Activated gamma-delta T cell treated with anti-CD3 and anti-CD28 coated beads, Interleukin-2, amount 50 U/mL, for 16 hours (primary cell): ENCODE results near the gene SIAE.
"Not testable (repeated sequence)": the region's sequence is repeated elsewhere in the genome, so short reads cannot be mapped to it uniquely, and the experiment has no call there.

Source experiments
- DNase-seq: peaks from one replicate; pipeline ENCODE4 v3.0.0-alpha.2; 2020; ENCODE audit warnings: low read depth

Gene SIAE

GRCh38 chr11:124622531-124623451, 50.7 kb downstream of the SIAE start, which contains the start of gene TBRG1:
TBRG1 (plus strand) TSS chr11:124622864; CDS start chr11:124623084, 220 bp downstream.
- DNase-seq = peak; percentile 77

GRCh38 chr11:124618863-124619262, 54.7 kb downstream of the SIAE start:
- no peak for DNase-seq

- DNase-seq = no peak
Measured at GRCh38 chr11:124612567-124613246, 60.8 kb downstream of the SIAE start.

- DNase-seq = no peak
Measured at GRCh38 chr11:124612045-124612444, 61.5 kb downstream of the SIAE start.

- no peak for DNase-seq
Measured at GRCh38 chr11:124611064-124611463, 62.5 kb downstream of the SIAE start, which contains the start of gene PANX3. PANX3 (plus strand) TSS chr11:124611428; CDS start chr11:124611557, 129 bp downstream.

GRCh38 chr11:124610295-124610694, 63.2 kb downstream of the SIAE start:
- DNase-seq = no peak

GRCh38 chr11:124608147-124608546, 65.4 kb downstream of the SIAE start:
- DNase-seq = no peak

- DNase-seq = no peak
Measured at GRCh38 chr11:124605719-124606118, 67.8 kb downstream of the SIAE start.

GRCh38 chr11:124602723-124603122, 70.8 kb downstream of the SIAE start:
- DNase-seq = not testable (repeated sequence)

- no peak for DNase-seq
Measured at GRCh38 chr11:124602193-124602592, 71.3 kb downstream of the SIAE start.

GRCh38 chr11:124600621-124601320, 72.8 kb downstream of the SIAE start:
- DNase-seq = no peak

GRCh38 chr11:124597626-124598025, 75.9 kb downstream of the SIAE start:
- DNase-seq = no peak

GRCh38 chr11:124595302-124595701, 78.2 kb downstream of the SIAE start:
- DNase-seq = no peak

- no peak for DNase-seq
Measured at GRCh38 chr11:124592627-124593026, 80.9 kb downstream of the SIAE start.

- DNase-seq = no peak
Measured at GRCh38 chr11:124591430-124591829, 82.1 kb downstream of the SIAE start.

GRCh38 chr11:124586238-124586860, 87.2 kb downstream of the SIAE start:
- peak; percentile 17 for DNase-seq

- DNase-seq = no peak
Measured at GRCh38 chr11:124584681-124585372, 88.7 kb downstream of the SIAE start.

- DNase-seq = no peak
Measured at GRCh38 chr11:124583781-124584180, 89.8 kb downstream of the SIAE start.
